HG03469 (cell line): ENCODE measurements around the gene MRPS35.

Experiments
- ATAC-seq: cut with Tn5 transposase; IDR thresholded peaks from one replicate; pipeline ENCODE4 v1.9.1; 2021; ENCODE audit warnings: mild to moderate bottlenecking, moderate library complexity, moderate number of reproducible peaks; ENCODE audit not compliant: unreplicated experiment

Gene MRPS35

DNA sequence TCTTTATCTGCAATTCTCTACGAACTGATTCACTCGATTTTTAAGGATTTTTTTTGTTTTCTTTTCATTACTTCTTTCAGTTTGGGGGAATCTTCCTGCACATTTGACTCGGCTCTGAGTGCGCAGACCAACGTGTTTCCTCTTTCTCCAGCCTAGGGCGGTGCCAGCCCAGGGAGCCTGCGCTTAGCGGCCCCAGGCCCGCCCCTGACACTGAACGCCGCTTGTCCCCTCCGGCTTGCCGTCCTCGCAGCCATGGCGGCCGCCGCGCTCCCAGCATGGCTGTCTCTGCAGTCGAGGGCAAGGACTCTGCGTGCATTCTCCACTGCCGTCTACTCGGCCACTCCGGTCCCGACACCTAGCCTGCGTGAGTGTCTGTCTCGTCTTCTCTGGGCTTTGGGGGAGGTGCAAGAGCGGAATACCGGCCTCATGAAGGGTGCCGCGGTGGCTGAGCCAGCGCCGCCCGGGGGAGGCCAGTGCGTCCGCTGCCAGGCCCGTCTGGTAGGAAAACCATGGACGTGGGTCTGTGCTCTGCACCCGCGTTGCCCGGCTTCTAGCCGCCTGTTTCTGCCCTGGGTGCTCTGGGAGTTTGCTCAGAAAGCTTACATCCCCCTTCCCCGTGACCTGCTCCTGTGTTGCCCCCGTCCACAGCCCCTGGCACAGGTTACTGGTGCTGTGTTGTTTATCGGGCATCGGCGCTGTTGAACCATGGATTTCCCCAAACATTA, at the start of gene MRPS35:
Gene MRPS35 (plus strand): TSS at position 241 of the 725 bp plus-strand sequence. CDS start 12 bp downstream, at position 253.
- ATAC-seq, result peak; percentile 93

DNA sequence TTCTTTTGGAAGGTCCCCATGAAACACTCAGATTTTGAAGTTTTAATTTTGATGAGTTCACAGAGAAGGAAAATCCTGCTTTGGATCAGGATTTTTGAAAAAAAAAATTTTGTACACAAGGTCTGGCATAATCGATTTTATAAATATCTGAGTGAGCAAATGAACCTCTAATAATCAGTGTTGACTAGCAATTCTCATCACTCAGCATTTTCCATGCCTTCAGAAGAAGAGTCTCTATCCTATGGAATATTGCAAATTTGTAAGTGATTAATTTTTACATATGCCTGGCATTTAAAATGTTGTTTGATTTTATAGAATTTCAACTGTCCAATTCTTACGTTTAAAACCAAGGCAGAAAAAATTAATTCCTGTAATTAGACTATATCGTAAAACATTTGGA, 44.9 kb upstream of the MRPS35 start:
- ATAC-seq, result no peak

DNA sequence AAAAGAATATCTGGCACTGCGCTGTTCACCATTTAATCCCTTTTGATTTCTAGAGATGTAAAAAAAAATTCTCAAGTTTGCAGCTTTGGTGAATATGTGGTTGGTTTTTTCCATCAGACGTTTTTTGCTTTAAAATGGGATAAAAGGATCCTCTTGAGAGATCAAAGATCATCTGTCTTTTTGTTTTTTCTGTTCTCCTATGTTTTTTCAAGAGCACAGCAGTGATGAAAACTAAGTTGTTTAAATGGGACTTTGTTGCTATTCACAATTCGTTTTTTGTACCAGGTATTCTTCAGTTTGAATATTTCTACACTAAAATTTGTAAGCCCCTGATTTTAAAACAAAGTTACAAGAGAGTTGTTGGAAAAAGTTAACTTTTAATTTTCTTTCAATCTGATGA, 44.1 kb upstream of the MRPS35 start:
- ATAC-seq, result no peak

DNA sequence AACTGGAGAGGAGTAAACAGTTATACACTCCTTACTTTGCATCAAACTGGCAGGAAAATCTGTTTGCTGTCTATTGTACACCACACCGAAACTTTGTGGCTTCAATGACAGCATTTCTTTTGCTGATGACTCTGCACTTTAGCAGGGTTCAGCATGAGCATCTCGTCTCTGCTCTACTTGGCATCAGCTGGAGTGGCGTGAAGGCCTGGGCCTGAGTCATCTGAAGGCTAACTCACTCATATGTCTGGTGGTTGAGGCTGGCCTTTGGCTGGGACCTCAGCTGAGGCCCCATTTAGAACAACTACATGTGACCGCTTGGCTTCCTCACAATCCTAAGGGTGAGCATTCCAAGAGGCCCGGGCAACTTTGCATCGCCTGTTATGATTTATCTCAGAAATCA, 43.1 kb upstream of the MRPS35 start:
- no peak for ATAC-seq

DNA sequence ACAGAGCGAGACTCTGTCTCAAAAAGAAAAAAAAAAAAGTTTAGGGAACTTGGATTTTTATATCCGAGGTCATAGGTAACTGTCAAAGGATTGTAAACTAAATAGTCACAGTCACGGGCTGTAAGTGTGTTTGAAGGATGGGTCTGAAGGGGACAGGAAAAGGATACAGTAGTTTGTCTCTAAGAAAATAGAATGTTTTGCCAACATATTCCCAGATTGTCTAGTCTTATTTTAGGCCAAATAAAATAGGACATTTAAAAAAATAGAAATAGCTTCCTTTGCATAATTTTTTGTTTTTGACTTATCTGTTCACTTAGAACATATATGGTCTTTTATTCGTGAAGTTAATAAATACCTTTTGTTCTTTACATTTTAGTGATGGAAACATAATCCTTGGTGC, 38.6 kb upstream of the MRPS35 start:
- ATAC-seq, result no peak

DNA sequence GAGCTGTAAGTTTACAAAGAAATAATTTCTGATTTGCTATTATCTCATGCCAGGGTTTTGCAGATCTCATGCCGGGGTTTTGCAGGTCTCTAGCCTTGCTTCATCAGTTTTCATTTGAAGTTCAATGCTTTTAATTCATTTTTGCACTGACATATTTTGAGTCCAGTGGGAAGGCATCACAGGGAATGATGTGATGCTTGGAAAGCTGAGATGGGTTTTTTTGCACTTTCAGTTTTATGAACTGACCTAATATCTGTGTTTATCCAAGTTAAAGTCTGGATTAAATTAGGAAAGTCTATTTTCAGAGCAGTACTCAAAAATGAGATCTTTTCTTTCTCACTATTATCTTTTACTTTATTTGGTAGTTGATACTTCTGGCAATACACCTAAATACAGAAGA, 38.0 kb upstream of the MRPS35 start:
- ATAC-seq, result no peak

DNA sequence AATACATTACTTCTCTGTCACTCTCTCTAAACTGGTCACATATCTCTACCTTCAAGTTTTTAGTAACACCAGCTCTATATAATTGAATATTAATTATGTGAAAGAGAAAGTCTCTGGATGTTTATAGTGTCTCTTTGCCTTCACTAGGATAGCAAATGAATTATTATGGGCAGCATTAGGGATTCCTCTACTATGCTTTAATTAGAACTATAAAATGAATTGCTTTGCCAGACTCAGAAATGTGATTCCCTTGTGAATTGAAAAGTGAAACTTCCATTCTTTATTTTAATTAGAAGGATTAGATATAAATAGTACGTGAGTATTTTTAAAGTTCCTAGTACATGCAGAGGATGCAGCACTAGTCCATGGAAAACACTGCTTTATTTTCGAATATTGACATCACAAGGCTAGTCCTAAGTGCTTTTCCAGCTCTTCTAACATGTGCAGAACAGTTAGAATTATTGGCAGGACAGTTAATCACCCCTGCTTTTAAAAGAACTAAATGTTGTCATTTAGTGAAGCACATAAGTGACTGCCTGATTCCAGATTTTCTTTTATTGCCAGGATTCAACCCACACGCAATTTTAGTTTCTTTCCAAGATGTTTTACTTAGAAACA, 37.4 kb upstream of the MRPS35 start:
- no peak for ATAC-seq

DNA sequence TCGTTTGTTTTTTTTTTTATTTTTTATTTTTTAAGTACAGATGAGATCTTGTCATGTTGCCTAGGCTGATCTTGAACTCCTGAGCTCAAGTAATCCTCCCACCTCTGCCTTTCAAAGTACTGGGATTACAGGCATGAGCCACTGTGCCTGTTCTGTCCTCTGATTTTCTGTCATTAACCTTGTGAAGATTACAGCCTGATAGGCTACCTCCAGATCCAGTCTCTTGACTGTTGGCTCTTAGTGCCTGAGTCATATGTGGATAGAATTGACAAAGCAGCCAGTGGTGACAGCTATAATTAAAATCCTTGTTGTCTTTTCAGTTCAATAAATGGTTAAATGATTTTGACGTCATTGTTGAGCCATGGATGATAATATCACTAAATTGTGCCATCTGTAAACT, 35.6 kb upstream of the MRPS35 start:
- no peak for ATAC-seq

DNA sequence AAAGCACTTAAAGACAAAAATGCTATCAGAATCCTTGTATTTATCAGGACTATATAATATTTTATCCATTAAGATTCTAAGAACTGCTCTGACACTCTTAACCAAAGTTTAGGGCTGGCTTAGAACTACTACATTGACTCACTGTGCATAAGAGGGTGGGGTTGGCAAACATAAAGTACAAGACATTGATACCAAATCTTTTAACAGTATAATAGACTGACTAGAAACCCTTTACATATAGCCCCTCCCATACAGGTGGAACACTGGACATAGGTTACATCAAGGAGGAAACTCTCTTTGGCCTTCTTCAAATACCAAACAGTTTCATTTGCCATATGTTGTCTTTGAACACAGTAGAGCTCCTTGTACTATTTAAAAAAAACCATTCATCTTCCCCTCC, 30.0 kb upstream of the MRPS35 start:
- ATAC-seq, result no peak

DNA sequence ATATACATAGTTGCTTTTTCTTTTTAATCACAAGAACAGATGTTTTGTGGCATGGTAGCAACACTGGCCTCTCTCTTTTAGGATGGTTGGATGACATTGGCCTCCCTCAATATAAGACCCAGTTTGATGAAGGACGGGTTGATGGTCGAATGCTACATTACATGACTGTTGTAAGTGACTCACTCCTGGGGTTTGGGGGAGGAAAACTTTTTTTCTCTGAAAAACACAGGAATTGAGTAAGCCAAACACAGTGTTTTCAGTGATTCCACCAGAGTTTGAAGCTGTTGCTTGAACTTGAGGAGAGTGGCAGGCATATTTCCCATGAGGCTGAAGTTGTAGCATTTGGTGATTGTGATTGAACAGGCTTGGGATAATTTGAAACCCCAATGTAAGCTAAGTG, 28.1 kb upstream of the MRPS35 start:
- no peak for ATAC-seq

DNA sequence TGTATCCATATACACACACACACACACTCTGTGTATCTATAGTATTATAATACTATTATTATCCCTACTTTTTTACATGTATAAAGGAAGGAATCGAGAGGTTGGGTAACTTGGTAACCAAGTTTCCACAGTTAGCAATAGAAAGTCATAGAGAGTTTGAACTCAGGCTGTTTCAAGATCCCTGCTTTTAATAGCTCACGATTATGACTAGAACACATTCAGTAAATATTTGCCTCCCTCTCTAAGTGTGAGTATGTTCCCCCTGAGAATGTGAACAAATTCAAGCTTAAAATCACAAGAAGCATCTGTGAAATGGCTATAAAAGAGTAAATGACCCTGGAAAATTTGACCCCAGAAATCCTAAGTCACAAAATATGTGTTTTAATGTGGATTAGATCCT, 25.4 kb upstream of the MRPS35 start:
- ATAC-seq, result no peak

DNA sequence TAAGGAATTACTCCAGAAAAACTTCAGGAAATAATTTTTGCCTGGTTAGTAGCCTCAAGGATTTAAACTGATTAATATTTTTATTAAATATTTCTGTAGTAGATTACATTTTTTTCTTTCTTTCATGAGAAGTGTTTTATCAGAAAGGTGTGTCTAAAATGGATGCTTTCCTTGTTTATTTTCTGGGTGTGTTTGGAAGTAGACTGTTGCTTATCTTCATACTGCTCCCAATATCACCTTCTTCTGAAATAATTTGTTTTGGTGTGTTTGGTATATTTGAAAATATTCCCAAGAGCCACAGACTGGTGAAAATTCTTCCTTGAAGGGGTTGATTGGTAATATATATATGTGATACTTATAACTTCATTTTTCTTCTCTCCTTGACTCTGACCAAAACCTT, 24.5 kb upstream of the MRPS35 start:
- no peak for ATAC-seq

DNA sequence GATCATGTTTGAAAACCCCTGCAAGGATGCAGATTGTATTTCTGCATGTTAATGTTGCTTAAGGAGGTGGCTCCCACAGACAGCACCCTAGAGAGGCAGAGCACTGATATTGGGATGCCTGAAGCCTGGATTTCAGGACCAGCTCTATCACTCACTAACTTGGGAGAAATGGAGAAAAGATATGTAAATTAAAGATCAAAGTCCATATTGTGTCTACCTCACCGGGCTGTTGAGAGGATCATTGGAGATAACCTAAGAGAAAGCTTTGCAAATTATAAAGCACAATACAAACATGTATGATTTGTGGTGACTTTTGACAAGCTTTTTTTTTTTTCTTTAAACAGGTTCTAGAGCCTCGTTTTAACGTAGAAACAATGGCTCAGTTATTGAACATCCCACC, 22.0 kb upstream of the MRPS35 start:
- no peak for ATAC-seq

DNA sequence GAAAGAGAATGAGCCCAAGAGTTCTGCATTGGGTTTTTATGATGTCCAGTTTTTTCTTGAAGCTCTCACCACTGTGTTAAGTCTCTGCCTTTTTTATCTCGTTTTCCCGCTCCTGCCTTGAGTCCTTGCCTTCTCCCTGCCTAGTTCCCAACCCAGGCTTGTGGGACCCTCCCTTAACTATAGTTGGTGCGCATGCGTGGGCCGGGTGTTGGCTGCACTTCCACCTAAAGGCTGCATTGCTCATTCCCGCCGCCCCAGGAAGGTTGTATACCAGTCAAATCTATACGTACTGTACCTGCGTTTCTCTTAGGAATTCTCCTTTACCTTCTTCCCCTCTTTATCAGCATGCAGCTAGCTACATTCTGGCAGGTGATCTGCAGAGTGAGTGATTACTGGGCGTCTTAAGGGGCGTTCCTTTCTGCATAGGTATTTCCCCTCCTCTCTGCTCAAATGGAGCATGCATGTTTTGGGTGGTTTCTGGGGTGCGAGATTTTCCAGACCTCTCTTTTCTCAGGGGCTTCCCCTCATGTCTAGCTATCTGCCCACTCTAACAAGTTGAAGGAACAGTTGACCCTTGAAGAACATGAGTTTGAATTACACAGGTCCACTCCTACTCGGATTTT, 21.0 kb upstream of the MRPS35 start:
- ATAC-seq, result no peak

DNA sequence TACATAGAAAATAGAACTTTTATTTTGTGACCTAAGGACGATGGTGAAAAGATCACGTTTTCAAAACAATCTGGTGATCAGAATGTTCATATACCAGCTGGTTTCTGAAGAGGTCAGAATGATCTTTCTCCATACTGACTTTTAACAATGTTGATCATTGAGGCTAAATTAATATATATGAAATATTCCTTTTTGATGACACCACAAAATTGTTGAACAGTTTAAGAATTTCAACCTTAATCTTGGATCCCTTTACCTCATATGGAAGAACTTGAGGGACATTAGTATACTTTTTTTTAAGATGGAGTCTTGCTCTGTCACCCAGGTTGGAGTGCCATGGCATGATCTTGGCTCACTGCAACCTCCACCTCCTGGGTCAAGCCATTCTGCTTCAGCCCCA, 17.2 kb upstream of the MRPS35 start:
- no peak for ATAC-seq

DNA sequence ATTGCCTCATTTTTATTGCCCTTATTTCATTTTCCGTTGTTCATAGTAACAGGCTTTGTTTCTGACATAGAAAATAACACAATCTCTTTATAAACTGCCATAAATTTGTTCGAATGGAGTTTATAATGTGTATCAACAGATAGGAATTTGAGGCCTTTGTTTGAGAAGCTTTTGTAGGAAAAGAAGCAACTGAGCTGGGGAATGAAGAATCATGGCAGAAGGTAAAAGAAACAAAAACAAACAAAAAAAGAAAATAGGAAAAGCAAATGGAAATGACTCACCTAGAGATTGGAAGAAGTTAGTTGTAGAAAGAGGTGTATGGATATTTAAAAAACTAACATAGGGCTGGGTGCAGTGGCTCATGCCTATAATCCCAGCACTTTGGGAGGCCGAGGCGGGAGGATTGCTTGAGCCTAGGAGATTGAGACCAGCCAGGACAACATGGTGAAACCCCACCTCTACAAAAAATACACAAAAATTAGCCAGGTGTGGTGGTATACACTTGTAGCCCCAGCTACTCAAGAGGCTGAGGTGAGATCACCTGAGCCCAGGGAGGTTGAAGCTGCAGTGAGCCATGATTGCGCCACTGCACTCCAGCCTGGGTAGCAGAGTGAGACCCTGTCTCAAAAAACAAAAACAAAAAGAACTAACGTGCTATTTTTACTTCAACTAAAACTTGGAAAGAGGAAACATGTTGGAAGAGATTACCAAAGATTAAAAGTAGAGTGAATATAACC, 14.9 kb upstream of the MRPS35 start:
- ATAC-seq, result no peak

DNA sequence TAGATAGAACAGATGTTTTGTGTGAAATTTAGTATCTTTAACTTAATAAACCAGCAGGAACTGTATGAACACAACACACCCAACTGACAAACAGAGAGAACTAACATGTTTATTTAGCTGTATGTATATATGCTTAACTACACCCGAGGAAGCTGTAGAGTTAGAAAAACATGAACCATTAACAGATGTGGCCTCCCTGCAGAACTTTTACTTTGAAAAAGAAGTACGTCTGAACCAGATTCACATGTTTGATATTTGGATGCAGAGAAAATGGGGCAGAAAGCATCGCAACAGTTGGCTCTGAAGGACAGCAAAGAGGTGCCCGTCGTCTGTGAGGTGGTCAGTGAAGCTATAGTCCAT, 14.4 kb upstream of the MRPS35 start, which contains the start of gene REP15:
Gene REP15 (plus strand): TSS at position 155 of the 360 bp plus-strand sequence. CDS start 116 bp downstream, at position 271.
- ATAC-seq, result no peak

DNA sequence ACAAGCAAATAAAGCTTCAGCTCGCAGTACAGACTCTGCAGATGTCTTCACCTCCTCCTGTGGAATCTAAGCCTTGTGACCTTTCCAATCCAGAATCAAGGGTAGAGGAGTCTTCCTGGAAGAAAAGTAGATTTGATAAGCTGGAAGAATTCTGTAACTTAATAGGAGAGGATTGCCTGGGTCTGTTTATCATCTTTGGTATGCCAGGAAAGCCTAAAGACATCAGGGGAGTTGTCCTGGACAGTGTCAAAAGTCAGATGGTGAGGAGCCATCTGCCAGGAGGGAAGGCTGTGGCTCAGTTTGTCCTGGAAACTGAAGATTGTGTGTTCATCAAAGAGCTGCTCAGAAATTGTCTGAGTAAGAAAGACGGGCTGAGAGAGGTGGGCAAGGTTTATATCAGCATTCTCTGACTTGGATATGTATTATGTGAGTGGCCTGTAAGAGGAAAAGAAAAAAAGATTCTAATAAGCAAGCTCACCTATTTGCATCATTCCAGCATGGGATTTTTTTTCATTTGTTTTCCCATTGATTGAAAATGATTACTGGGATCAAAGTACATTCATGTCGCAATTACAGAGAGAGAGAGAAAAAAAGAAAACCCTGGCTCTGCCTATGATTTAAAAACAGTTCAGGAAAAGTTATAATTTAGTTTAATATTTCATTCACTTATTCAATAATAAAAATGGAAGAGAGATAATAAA, 13.6 kb upstream of the MRPS35 start:
- ATAC-seq, result no peak

DNA sequence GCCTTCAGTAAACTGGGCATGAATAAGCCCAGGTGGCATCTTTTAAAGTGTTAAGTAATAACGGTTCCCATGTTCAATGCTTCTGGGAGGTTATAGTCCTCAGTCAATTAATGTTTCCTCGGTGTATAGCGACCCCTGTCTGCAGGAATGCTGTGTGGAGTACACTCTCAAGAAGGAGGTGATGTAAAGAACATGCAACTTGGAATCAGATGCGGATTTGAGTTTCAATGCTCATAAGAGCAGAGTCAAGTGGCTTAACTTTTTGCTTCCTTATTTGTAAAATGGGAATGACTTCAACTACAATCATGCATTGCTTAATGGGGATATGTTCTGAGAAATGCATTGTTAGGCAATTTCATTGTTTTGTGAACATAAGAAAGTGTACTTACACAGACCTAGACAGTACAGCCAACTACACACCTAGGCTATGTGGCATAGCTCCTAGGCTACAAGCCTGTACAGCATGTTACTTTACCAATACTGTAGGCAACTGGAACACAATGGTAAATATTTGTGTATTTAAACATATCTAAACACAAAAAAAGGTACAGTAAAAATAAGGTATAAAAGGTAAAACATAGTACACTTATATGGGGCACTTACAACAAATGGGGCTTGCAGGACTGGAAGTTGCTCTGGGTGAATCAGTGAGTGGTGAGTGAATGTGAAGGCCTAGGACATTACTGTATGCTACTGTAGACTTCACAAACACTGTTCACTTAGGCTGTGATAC, 6.7 kb upstream of the MRPS35 start:
- peak; percentile 83 for ATAC-seq

DNA sequence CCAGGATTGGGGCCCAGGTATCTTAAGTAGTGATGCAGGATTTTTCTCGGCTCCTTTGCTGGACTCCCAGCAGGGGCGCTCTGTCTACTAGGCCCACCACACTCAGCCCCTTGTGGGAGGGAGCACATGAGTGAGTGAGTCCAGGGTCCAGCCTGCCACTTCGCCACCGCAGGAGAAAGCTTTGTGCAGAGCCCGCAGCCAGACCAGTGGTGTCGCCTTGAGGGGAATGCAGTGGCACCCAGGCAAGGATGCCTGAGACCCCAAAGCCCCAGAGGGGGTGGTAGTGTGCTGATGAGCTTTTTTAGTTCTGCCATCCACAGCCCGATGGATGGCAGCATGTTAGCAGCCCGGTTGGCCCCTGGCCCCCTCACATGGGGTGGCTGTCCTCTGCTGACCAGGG, 5.4 kb upstream of the MRPS35 start:
- no peak for ATAC-seq
